Measurements from ENCODE around the gene PLCH2.

PLCH2 gene

DNA sequence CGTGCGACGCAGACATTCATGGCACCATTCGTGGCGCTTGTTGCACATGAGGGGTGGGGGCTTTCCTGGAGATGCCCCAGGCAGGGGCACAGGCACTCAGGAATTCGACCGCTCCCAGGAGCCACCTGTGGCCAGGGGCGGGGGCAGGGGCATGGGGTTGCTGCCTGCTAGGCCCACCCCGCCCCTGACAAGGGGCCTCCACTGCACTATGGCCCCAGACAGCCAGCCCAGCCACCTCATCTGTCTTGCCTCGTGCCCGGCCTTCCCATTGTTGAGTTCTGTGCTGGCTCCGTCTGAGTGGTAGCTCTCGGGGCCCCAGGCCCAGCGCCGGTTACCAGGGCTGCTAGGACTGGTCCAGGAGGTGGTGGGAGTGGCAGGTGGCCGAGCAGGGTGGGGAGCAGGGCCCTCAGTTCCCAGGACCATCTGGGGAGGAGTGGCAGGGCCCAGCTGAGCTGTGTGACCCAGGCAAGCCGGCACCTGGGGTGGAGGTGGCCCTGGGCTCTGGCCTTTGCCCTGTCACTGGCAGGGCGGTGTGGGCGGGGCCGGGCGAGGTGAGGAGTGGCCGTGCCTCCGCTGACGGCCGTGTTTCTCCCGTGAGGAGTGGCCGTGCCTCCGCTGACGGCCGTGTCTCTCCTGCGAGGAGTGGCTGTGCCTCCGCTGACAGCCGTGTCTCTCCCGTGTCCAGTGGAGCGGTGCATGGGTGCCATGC, 1.9 kb downstream of the PLCH2 start:
- DNase-seq (ENCODE audit: low read depth) = no peak

GRCh38 chr1:2479186-2479585, 3.1 kb downstream of the PLCH2 start:
- no peak for DNase-seq (ENCODE audit: low read depth)

DNA sequence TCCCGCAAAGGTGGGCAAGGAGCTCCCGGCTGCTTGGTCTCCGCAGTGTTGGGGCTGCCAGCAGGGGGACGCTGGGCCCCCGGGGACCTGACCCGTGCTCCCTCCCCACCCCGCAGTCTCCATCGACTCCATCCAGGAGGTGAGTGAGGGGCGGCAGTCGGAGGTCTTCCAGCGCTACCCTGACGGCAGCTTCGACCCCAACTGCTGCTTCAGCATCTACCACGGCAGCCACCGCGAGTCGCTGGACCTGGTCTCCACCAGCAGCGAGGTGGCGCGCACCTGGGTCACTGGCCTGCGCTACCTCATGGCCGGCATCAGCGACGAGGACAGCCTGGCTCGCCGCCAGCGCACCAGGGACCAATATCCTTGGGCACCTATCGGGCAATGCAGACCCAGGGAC, 3.5 kb downstream of the PLCH2 start:
- no peak for DNase-seq (ENCODE audit: low read depth)

DNA sequence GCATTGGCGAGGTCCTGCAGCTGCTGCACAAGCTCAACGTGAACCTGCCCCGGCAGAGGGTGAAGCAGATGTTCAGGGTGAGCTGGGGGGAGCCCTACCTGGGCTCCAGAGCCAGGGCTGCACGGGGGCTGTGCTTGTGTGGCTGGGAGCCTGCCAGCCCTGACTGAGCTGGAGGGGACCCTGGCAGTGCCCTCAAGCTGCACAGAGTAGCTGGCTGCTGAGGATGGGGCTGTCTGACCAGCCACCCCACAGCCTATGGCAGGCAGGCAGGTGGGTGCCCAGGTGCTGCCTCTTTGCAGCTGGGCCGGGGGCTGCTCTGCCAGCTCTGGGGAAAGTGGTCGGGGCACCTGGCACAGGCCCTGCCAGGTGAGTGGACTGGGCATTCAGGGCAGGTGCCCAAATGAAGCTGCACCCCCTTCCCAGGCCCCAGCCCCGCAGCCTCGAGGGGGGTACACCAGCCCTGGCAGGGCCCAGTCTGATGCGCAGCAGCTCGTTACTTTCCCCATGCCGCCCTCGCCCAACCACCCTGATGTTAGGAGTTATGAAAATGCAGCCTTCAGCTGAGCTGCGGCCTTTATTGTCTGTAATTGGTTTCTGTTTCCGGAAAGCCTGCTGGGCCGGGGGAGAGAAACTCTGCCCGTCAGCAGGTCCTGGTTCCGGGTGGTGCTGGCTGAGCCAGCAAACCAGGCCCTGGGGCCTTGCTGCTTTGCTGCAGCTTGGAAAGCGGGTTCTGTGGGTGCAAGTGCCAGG, 4.3 kb downstream of the PLCH2 start:
- DNase-seq (ENCODE audit: low read depth) = no peak

GRCh38 chr1:2480986-2481364, 4.9 kb downstream of the PLCH2 start:
- no peak for DNase-seq (ENCODE audit: low read depth)

DNA sequence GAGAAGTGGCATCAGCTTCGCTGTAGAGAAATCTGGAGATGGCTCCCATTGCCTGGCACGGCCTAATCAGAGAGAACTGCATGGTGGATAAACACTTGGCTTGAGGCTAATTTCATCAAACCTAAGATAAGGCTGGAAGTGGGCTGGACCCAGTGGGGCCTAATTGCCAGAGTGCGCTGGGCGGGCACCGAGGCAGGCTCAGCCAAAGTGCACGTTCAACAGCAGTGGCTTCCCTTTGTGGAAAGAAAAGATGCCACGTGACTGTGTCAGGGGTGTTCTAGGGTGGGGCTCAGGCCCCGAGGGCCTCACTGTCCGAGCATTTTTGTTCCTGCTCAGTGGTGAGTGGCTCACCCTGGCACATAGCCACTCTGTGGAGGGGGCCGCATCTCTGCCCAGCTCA, 5.8 kb downstream of the PLCH2 start:
- DNase-seq (ENCODE audit: low read depth) = no peak

DNA sequence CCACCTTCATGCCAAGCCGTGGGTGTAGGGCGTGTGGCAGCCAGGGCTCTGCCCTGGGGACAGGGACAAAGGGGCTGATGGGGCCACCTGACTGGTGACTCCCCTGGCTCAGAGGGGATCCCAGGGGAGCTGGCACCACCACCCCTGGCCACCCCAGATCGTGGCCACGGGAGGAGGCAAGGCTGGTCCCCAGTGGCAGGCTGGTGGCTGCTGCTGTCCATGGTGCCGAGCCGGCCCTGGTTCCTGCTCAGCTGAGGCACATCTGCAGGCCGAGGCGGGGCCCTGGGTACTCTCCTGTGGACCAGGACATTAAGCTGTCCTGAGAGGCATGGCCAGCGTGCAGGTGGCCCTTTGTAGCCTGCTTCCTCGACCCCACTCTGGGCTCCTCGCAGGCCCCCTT, 6.5 kb downstream of the PLCH2 start:
- no peak for DNase-seq (ENCODE audit: low read depth)

- no peak for DNase-seq (ENCODE audit: low read depth)
Measured at GRCh38 chr1:2483026-2483425, 6.9 kb downstream of the PLCH2 start.

GRCh38 chr1:2483970-2484369, 7.9 kb downstream of the PLCH2 start:
- no peak for DNase-seq (ENCODE audit: low read depth)

- DNase-seq (ENCODE audit: low read depth) = no peak
Measured at GRCh38 chr1:2486041-2486440, 10.0 kb downstream of the PLCH2 start.

DNA sequence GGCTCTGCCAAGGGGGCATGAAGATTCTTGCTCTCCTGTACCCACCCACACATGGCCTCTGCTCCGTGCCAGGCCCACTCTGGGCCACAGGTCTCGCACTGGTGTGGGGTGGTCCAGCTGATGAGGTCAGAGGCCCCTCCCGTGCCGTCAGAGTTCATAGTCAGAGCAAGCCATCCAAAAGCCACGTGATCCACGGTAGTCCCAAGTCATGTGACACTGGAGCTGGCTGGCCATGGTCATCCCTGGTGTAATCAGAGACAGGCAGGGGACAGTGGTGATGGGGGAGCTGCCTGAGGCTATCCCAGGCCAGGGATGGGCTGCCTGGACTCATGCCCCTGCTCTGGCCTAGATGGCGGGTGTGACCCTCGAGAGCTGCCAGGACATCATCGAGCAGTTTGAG, 10.5 kb downstream of the PLCH2 start:
- no peak for DNase-seq (ENCODE audit: low read depth)

DNA sequence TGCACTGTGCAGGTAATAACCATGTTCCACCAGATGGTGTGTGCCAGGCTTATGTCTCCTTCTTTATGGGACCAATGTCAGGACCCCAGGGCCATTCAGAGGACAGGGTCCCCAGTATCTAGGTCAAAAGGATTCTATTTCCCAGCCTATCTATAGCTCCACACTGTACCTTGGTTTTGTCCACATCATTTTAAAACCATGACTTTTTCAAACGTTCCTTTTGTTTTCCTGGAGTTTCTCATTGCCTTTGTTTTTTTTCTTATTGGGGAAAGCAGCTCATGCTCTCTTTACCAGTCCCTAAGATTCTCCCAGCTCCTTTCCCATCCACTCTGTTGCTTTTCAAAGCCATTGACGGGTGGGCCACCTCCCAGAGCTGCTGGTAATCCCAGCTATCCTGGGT, 12.6 kb downstream of the PLCH2 start:
- DNase-seq (ENCODE audit: low read depth) = no peak

- no peak for DNase-seq (ENCODE audit: low read depth)
Measured at GRCh38 chr1:2489615-2490014, 13.5 kb downstream of the PLCH2 start.

- DNase-seq (ENCODE audit: low read depth) = no peak
Measured at GRCh38 chr1:2492091-2492490, 16.0 kb downstream of the PLCH2 start.

DNA sequence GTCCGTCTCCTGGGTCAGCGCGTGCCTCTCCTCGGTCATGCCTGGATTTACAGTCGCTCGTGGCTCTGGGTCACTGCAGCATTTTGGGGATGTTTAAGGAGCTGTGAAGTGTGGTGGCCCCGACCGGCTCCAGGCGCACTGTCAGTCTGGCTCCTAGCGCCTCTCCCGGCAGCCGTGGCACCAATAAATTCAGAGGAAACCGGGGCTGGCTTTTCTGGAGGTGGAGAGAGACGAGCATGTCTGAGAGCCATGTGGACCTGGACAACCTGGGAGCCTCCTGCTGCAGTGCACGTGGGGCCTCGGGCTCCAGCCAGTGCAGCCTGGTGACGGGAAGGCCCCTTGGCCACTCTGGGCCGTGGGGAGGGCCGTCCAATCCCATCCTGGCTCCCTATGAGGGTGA, 17.1 kb downstream of the PLCH2 start:
- DNase-seq (ENCODE audit: low read depth) = no peak

- DNase-seq (ENCODE audit: low read depth) = no peak
Measured at GRCh38 chr1:2493691-2494322, 17.7 kb downstream of the PLCH2 start.

- no peak for DNase-seq (ENCODE audit: low read depth)
Measured at GRCh38 chr1:2494323-2494693, 18.2 kb downstream of the PLCH2 start.

GRCh38 chr1:2495026-2495425, 18.9 kb downstream of the PLCH2 start:
- DNase-seq (ENCODE audit: low read depth) = no peak

DNA sequence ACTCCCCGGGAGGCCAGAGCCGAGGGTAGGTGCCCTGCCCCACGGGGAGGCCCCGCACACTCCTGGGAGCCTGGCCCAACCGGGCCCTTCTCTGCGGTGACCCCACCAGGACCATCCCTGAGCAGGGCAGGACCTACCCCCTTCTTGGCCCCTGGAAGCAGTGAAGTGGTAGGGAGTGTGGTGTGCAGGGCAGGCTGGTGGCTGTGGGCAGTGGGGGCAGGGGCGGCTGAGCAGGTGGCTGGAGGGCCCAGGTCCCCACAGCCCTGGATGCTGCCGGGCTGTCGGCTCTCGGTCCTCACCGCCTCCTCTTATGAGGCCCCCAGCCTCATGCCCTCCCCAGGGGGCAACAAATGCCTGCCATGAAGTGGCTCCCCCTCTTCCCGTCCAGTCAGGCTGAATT, 19.5 kb downstream of the PLCH2 start:
- no peak for DNase-seq (ENCODE audit: low read depth)

GRCh38 chr1:2496087-2496622, 20.1 kb downstream of the PLCH2 start:
- no peak for DNase-seq (ENCODE audit: low read depth)

DNA sequence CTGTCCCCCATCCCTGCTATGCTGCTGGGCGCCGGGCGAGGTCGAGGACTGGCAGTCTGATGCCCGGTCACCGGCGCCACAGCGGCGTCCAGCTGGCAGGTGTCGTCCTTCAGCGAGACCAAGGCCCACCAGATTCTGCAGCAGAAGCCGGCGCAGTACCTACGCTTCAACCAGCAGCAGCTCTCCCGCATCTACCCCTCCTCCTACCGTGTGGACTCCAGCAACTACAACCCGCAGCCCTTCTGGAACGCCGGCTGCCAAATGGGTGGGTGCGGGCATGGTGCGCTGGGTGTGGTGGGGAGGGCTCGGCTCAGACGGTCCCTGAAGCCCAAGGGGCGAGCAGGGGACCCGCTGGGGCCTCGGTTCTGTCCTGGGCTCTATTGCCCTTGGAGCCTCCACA, 20.7 kb downstream of the PLCH2 start:
- DNase-seq (ENCODE audit: low read depth) = no peak

- DNase-seq (ENCODE audit: low read depth) = no peak
Measured at GRCh38 chr1:2497891-2498290, 21.8 kb downstream of the PLCH2 start.

DNA sequence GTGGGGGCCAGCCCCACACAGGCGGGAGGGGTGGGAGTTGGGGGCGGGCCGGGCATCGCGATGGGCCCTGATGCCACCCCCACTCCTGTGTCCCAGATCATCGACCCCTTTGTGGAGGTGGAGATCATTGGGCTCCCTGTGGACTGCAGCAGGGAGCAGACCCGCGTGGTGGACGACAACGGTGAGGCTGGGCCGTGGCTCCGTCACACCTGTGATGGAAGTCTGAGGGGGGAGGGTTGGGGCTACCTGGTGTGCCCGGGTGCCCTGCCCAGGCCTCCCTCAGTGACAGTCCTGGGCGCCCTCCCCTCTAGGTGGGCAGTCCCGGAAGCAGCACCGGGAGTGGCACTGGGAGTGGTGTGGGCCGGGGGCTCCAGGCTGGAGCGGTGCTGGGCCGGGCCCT, 22.6 kb downstream of the PLCH2 start:
- DNase-seq (ENCODE audit: low read depth) = no peak
